ENCODE results near the gene NR4A1. TPM values are rescaled to one million over a fixed set of nuclear protein-coding genes. Genes with fewer than 3 reads are reported as not detected.

Gene NR4A1
- polyA plus RNA-seq, 1 of the 3 experiments (the other 2 are of a cell fraction) = 120 TPM

GRCh38 chr12:52063082-52063924 is 12.1 kb downstream of the NR4A1 start (continued):
- TF ChIP-seq NRF1 (IDR thresholded peaks at IDR 0.05; ENCODE audit: low read depth, low read length) = no peak

GRCh38 chr12:52063981-52064649 is 12.9 kb downstream of the NR4A1 start:
- H3K4me3 ChIP-seq (ENCODE audit: low read depth in 2 of 2, low read length in 1 of 2) = no peak overlapping the region

More at GRCh38 chr12:52063981-52064649, 12.9 kb downstream of the NR4A1 start:
- no peak overlapping the region; a peak in 1 of 4 replicates for H3K27ac ChIP-seq (ENCODE audit: low read depth in 2 of 2, low read length in 1 of 2)
- no peak overlapping the region for H3K9ac ChIP-seq
- no peaks in the 10 kb centered on the region for H3K9me3 ChIP-seq
- H4K20me1 ChIP-seq (ENCODE audit: insufficient read depth) = no peaks in the 10 kb centered on the region
- ChIA-PET CTCF (interaction anchor here (0.9 to 15.6 kb wide), 4 partner anchors 19 to 58 kb away, joined by 3 to 279 read pairs (median 8); no protein-coding TSS in a partner anchor), POLR2A (interaction anchor here (1.1 kb wide), 1 partner anchor 38 kb away, joined by 4 read pairs; no protein-coding TSS in a partner anchor)
- H3K9me2 ChIP-seq = no peaks in the 10 kb centered on the region
- no peak overlapping the region for H3K4me2 ChIP-seq
- no peak for DNase-seq
- H3K36me3 ChIP-seq (replicated peaks in 1 of 2; ENCODE audit: control insufficient read depth in 1 of 2, insufficient read depth in 2 of 2, low read length in 1 of 2) = no peaks in the 10 kb centered on the region
- no peaks in the 10 kb centered on the region for H3K79me2 ChIP-seq (ENCODE audit: insufficient read depth)
- TF ChIP-seq REST (IDR thresholded peaks at IDR 0.05; ENCODE audit: low read depth, low read length) (no peak), RFX5 (IDR thresholded peaks at IDR 0.05; ENCODE audit: low read length) (no peak), YY1 (IDR thresholded peaks at IDR 0.05; ENCODE audit: low read depth) (no peak)
- WGBS (ENCODE audit: low lambda C conversion rate) = 82% methylated on average over 8 of the region's 12 CpGs
- H2AFZ ChIP-seq (ENCODE audit: low read depth) = no peak overlapping the region
- H3K4me1 ChIP-seq (ENCODE audit: control insufficient read depth in 1 of 2, insufficient read depth in 2 of 2, low read depth in 1 of 2, low read length in 1 of 2) = peaks cover 0 to 26% of the 10 kb centered on the region in 2 experiments; a peak in 1 of 4 replicates
- H3F3A ChIP-seq (replicated peaks; ENCODE audit: insufficient read depth) = peaks cover 1% of the 10 kb centered on the region
- no peaks in the 10 kb centered on the region for H3K27me3 ChIP-seq (ENCODE audit: insufficient read depth)

Data from SK-N-SH (cell line).